Fibroblast of lung (primary cell): Measurements from ENCODE around the gene CADPS. TPM values are rescaled to one million over a fixed set of nuclear protein-coding genes. Genes with fewer than 3 reads are reported as not detected.

ENCODE experiments used
- DNase-seq, 2 donors: peaks; one replicate each; pipeline versions ENCODE4 v3.0.0 to v3.0.0-alpha.2; 2010; ENCODE audit warnings: low read depth in 2 of 2
- H2AFZ ChIP-seq: 2 replicates; pipeline ENCODE4 v1.5.1; 2012; ENCODE audit warnings: low read length, control low read depth, inconsistent platforms
- H3K27ac ChIP-seq: 2 replicates; pipeline ENCODE4 v1.5.1; 2011; ENCODE audit warnings: low read length, control low read depth; ENCODE audit not compliant: insufficient read depth
- H3K27me3 ChIP-seq: 2 replicates; pipeline ENCODE4 v1.5.1; 2011; ENCODE audit warnings: mild to moderate bottlenecking, low read length; ENCODE audit not compliant: control insufficient read depth, insufficient read depth
- H3K36me3 ChIP-seq: 2 replicates; pipeline ENCODE4 v1.5.1; 2011; ENCODE audit warnings: low read length; ENCODE audit not compliant: control insufficient read depth, insufficient read depth
- H3K4me1 ChIP-seq: 2 replicates; pipeline ENCODE4 v1.5.1; 2011; ENCODE audit warnings: low read length; ENCODE audit not compliant: control insufficient read depth, insufficient read depth; ENCODE audit errors: extremely low read depth
- H3K4me2 ChIP-seq: 2 replicates; pipeline ENCODE4 v1.5.1; 2011; ENCODE audit warnings: low read length, control low read depth; ENCODE audit not compliant: insufficient read depth; ENCODE audit errors: extremely low read depth
- H3K4me3 ChIP-seq, 4 experiments: fragments of 200-600 bp in 1 of 4; sonication (generic) in 1 of 4; replicated peaks in 1 of 4; 2 replicates each; pipeline ENCODE4 v1.5.1; 2011 to 2016; ENCODE audit warnings: low read length in 4 of 4, low read depth in 3 of 4, mild to moderate bottlenecking in 3 of 4, control low read depth in 2 of 4, inconsistent platforms in 1 of 4, mixed read lengths in 1 of 4; ENCODE audit not compliant: insufficient read depth in 1 of 4; ENCODE audit errors: control extremely low read depth in 1 of 4
- H3K79me2 ChIP-seq: 2 replicates; pipeline ENCODE4 v1.5.1; 2012; ENCODE audit warnings: mild to moderate bottlenecking, low read length, inconsistent platforms; ENCODE audit not compliant: control insufficient read depth, insufficient read depth
- H3K9ac ChIP-seq: 2 replicates; pipeline ENCODE4 v1.5.1; 2011; ENCODE audit warnings: mild to moderate bottlenecking, low read length, control low read depth; ENCODE audit not compliant: insufficient read depth
- H3K9me3 ChIP-seq: 2 replicates; pipeline ENCODE4 v1.5.1; 2012; ENCODE audit warnings: low read depth, low read length; ENCODE audit not compliant: control insufficient read depth, insufficient read depth
- H4K20me1 ChIP-seq: 2 replicates; pipeline ENCODE4 v1.5.1; 2011; ENCODE audit warnings: low read length; ENCODE audit not compliant: control insufficient read depth, insufficient read depth; ENCODE audit errors: extremely low read depth
- CTCF ChIP-seq, 2 donors: IDR thresholded peaks in 1 of 2; conservative IDR thresholded peaks in 1 of 2; 1 replicate in 1 of 2; 2 replicates in 1 of 2; pipeline ENCODE4 v1.5.1; 2011 to 2012; ENCODE audit warnings: low read length in 2 of 2, control low read depth in 1 of 2, inconsistent platforms in 1 of 2, low read depth in 1 of 2, mild to moderate bottlenecking in 1 of 2
- EZH2 ChIP-seq: IDR thresholded peaks from 2 replicates; pipeline ENCODE4 v1.5.1; 2012; ENCODE audit warnings: low read length, control low read depth, mild to moderate bottlenecking; ENCODE audit errors: missing control alignments
- polyA plus RNA-seq, 2 donors: library from polyadenylated mRNA; depleted of rRNA in 1 of 2; stranded (reverse) in 1 of 2; unstranded in 1 of 2; fragments of >200 nt; gene quantifications; 2 replicates each; pipeline ENCODE4 v1.2.1, GENCODE V29; 2011 to 2012; ENCODE audit warnings: missing spikeins in 1 of 2
- total RNA-seq: library from RNA; depleted of rRNA; stranded (reverse); fragments of >200 nt; gene quantifications from 2 replicates; pipeline ENCODE4 v1.2.1, GENCODE V29; 2014

CADPS gene
- total and polyA plus RNA-seq, 2 donors (not counting 1 experiment from before 2014, with no cell fraction given), result 2.3 to 63.1 TPM

DNA sequence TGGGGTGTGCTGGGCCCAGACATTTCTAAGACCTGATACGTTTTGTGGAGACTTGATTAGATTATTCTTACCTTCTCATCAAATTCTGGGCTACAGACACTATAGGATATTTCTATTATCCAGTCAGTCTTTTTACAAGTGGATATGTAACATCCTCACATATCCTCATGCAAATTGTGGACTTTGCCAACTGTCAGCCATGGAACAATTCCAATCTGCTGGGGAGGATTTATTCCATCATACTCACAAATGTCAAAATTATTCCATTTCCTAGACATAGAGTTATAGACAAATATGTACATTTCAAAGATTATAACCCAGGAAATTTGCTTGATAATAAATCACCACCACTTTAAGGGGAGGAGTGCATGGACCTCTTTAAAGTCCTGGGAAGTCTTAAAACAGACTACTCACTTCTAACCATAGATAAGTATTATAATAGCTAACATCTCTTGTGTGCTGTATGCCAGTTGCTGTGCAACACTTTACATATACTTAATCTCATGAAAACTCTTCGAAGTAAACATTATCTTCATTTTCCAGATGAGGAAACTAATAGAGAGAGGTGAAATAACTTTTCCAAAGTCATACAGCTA is 44.4 kb downstream of the CADPS start:
- no peaks in the 10 kb centered on the region for H4K20me1 ChIP-seq
- no peak for TF ChIP-seq CTCF (conservative IDR thresholded peaks at IDR 0.05 in 1 of 2, IDR thresholded peaks at IDR 0.05 in 1 of 2; ENCODE audit: low read depth in 1 of 2, low read length in 2 of 2)
- no peak for TF ChIP-seq EZH2
- H3K9ac ChIP-seq, result no peak overlapping the region
- H3K27me3 ChIP-seq, result no peaks in the 10 kb centered on the region
- H2AFZ ChIP-seq, result no peak overlapping the region
- no peak overlapping the region for H3K27ac ChIP-seq
- H3K79me2 ChIP-seq, result no peaks in the 10 kb centered on the region
- no peak overlapping the region for H3K4me3 ChIP-seq
- no peak for DNase-seq
- no peaks in the 10 kb centered on the region for H3K9me3 ChIP-seq
- H3K4me2 ChIP-seq, result no peak overlapping the region
- H3K36me3 ChIP-seq, result no peaks in the 10 kb centered on the region
- no peaks in the 10 kb centered on the region for H3K4me1 ChIP-seq

GRCh38 chr3:62827550-62827949 is 47.7 kb downstream of the CADPS start:
- H4K20me1 ChIP-seq, result no peaks in the 10 kb centered on the region

GRCh38 chr3:62824965-62825592 is 50.1 kb downstream of the CADPS start:
- Histone ChIP-seq H3K9ac (no peak overlapping the region), H3K4me3 (no peak overlapping the region), H2AFZ (no peak overlapping the region), H3K4me1 (no peaks in the 10 kb centered on the region), H3K9me3 (no peaks in the 10 kb centered on the region), H3K27ac (no peak overlapping the region), H3K27me3 (no peaks in the 10 kb centered on the region), H3K4me2 (no peak overlapping the region), H3K36me3 (no peaks in the 10 kb centered on the region), H4K20me1 (no peaks in the 10 kb centered on the region), H3K79me2 (no peaks in the 10 kb centered on the region)
- DNase-seq, result no peak
- TF ChIP-seq EZH2 (no peak), CTCF (conservative IDR thresholded peaks at IDR 0.05 in 1 of 2, IDR thresholded peaks at IDR 0.05 in 1 of 2; ENCODE audit: low read depth in 1 of 2, low read length in 2 of 2) (no peak)

More at GRCh38 chr3:62827550-62827949, 47.7 kb downstream of the CADPS start:
- no peaks in the 10 kb centered on the region for H3K79me2 ChIP-seq
- DNase-seq, result no peak
- no peak overlapping the region for H3K4me3 ChIP-seq
- no peaks in the 10 kb centered on the region for H3K4me1 ChIP-seq
- no peak overlapping the region for H3K4me2 ChIP-seq
- no peak overlapping the region for H3K9ac ChIP-seq
- H3K27me3 ChIP-seq, result no peaks in the 10 kb centered on the region
- H2AFZ ChIP-seq, result no peak overlapping the region
- H3K36me3 ChIP-seq, result no peaks in the 10 kb centered on the region
- no peaks in the 10 kb centered on the region for H3K9me3 ChIP-seq
- no peak overlapping the region for H3K27ac ChIP-seq
- TF ChIP-seq CTCF (conservative IDR thresholded peaks at IDR 0.05 in 1 of 2, IDR thresholded peaks at IDR 0.05 in 1 of 2; ENCODE audit: low read depth in 1 of 2, low read length in 2 of 2), result no peak
- TF ChIP-seq EZH2, result no peak
